Calu3 (cell line): Measurements from ENCODE around the gene HLA-E. TPM values are rescaled to one million over a fixed set of nuclear protein-coding genes. Genes with fewer than 3 reads are reported as not detected.
"Not testable (repeated sequence)": the region's sequence is repeated elsewhere in the genome, so short reads cannot be mapped to it uniquely, and the experiment has no call there.

ENCODE experiments used
- BruUV-seq: library from RNA; stranded (reverse); fragments of 400-500 nt; replicated peaks from 2 replicates; lab custom pipeline; 2021; lab: Mats Ljungman, UMichigan
- CTCF ChIA-PET: fragments of 300-600 bp; sonication (Branson Sonifier 250); formaldehyde crosslinking; loops from one replicate; lab custom pipeline; 2022; ENCODE audit warnings: antibody characterized with exemption; lab: Charles Lee
- DNase-seq: peaks from one replicate; pipeline ENCODE4 v3.0.0; 2022
- H3K27ac Mint-ChIP-seq: one replicate; pipeline ENCODE4 v1.8.0; 2022; ENCODE audit warnings: mixed read lengths; ENCODE audit not compliant: unreplicated experiment
- H3K27me3 Mint-ChIP-seq: one replicate; pipeline ENCODE4 v1.8.0; 2022; ENCODE audit warnings: mixed read lengths; ENCODE audit not compliant: unreplicated experiment
- H3K36me3 Mint-ChIP-seq: one replicate; pipeline ENCODE4 v1.8.0; 2022; ENCODE audit warnings: mild to moderate bottlenecking, moderate library complexity, mixed read lengths; ENCODE audit not compliant: insufficient read depth, unreplicated experiment
- H3K4me1 Mint-ChIP-seq: one replicate; pipeline ENCODE4 v1.8.0; 2022; ENCODE audit warnings: mild to moderate bottlenecking, low read depth, mixed read lengths; ENCODE audit not compliant: unreplicated experiment
- H3K4me3 Mint-ChIP-seq: one replicate; pipeline ENCODE4 v1.8.0; 2022; ENCODE audit warnings: mild to moderate bottlenecking, low read depth, moderate library complexity, mixed read lengths; ENCODE audit not compliant: unreplicated experiment
- H3K9me3 Mint-ChIP-seq: one replicate; pipeline ENCODE4 v1.8.0; 2022; ENCODE audit warnings: low read depth, mixed read lengths; ENCODE audit not compliant: unreplicated experiment
- CTCF ChIP-seq: fragments of 200-600 bp; IDR thresholded peaks from one replicate; pipeline ENCODE4 v1.8.0; 2022; ENCODE audit warnings: antibody characterized with exemption; ENCODE audit not compliant: unreplicated experiment
- intact Hi-C: fragments of 100-400 bp; cut with micrococcal nuclease; formaldehyde crosslinking; loops from one replicate; pipeline ENCODE4 v1.10.0; 2022; ENCODE audit not compliant: unreplicated experiment
- total RNA-seq: library from RNA; stranded (reverse); gene quantifications from 2 replicates; pipeline ENCODE4 v1.2.3, GENCODE V29; 2022

The HLA-E gene
- total RNA-seq, 1 experiment from 2014 or later: 161 TPM

GRCh38 chr6:30490026-30490876 lies 942 bp downstream of the HLA-E start:
- intact Hi-C loops: no loop called here
- CTCF ChIA-PET: interaction anchor here (0.6 to 0.9 kb wide), 2 partner anchors 42 to 138 kb away, joined by 4 to 5 read pairs; no protein-coding TSS in a partner anchor
- DNase-seq: peak; percentile 63
- H3K27me3 Mint-ChIP-seq: peaks cover 13% of the 10 kb centered on the region
- no peaks in the 10 kb centered on the region for H3K9me3 Mint-ChIP-seq
- peaks cover 8% of the 10 kb centered on the region for H3K4me1 Mint-ChIP-seq
- no TSS peak for BruUV-seq
- peaks cover 50% of the 10 kb centered on the region for H3K36me3 Mint-ChIP-seq
- H3K4me3 Mint-ChIP-seq: peak overlapping the region; percentile 84
- H3K27ac Mint-ChIP-seq: peak overlapping the region; percentile 97
- TF ChIP-seq CTCF: no peak

GRCh38 chr6:30491291-30491953 lies 2.1 kb downstream of the HLA-E start:
- intact Hi-C loops, H3K4me3 Mint-ChIP-seq, DNase-seq, H3K27ac Mint-ChIP-seq, H3K9me3 Mint-ChIP-seq, BruUV-seq, CTCF ChIA-PET: not testable (repeated sequence)
- Mint-ChIP-seq H3K27me3 (peaks cover 13% of the 10 kb centered on the region), H3K4me1 (peaks cover 15% of the 10 kb centered on the region), H3K36me3 (peaks cover 50% of the 10 kb centered on the region)

GRCh38 chr6:30491991-30492952 lies 3.0 kb downstream of the HLA-E start:
- TF ChIP-seq CTCF: no peak
- peaks cover 55% of the 10 kb centered on the region for H3K36me3 Mint-ChIP-seq
- no peak overlapping the region for H3K4me3 Mint-ChIP-seq
- no TSS peak for BruUV-seq
- no peak for DNase-seq
- CTCF ChIA-PET: no interaction called here
- H3K27me3 Mint-ChIP-seq: peaks cover 10% of the 10 kb centered on the region
- intact Hi-C loops: no loop called here
- H3K9me3 Mint-ChIP-seq: no peaks in the 10 kb centered on the region
- no peak overlapping the region for H3K27ac Mint-ChIP-seq
- H3K4me1 Mint-ChIP-seq: peaks cover 24% of the 10 kb centered on the region

- H3K4me3 Mint-ChIP-seq: no peak overlapping the region
- BruUV-seq: no TSS peak
- CTCF ChIA-PET: interaction anchor here (0.7 to 1.4 kb wide), 2 partner anchors 27 to 49 kb away, joined by 3 read pairs; no protein-coding TSS in a partner anchor
- H3K27me3 Mint-ChIP-seq: no peaks in the 10 kb centered on the region
- no peak for DNase-seq
- TF ChIP-seq CTCF: peak; percentile 22
- peaks cover 27% of the 10 kb centered on the region for H3K4me1 Mint-ChIP-seq
- H3K36me3 Mint-ChIP-seq: peaks cover 55% of the 10 kb centered on the region
- intact Hi-C loops: no loop called here
- H3K27ac Mint-ChIP-seq: no peak overlapping the region
- no peaks in the 10 kb centered on the region for H3K9me3 Mint-ChIP-seq
Observed at GRCh38 chr6:30493643-30494250, 4.4 kb downstream of the HLA-E start.
